ENCODE data around the gene HSD17B10.
A peak's percentile ranks its signal among the peaks of the same experiment; 100 is the strongest.
"Not testable (repeated sequence)": the region's sequence is repeated elsewhere in the genome, so short reads cannot be mapped to it uniquely, and the experiment has no call there.

The HSD17B10 gene

DNA sequence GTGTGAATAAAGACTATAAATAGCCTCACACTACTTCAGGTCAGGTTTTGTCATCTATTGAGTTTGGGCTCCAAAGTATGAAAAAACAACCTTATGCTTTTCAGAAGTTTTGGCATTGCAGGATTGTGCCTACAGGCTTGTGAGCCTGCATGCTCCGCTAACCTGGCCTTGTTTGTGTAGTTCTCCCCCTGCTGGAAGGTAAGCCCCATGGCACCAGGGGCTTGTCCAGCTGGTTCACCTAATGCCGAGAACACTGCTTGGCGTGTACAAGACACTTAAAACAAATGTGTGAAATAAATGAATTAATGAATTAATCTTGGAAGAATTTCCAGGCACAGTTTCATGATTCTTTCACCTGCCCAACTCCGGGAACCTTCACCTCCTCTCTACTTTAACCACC, 1.8 kb upstream of the HSD17B10 start:
- FAIRE-seq: peak; percentile 29

DNA sequence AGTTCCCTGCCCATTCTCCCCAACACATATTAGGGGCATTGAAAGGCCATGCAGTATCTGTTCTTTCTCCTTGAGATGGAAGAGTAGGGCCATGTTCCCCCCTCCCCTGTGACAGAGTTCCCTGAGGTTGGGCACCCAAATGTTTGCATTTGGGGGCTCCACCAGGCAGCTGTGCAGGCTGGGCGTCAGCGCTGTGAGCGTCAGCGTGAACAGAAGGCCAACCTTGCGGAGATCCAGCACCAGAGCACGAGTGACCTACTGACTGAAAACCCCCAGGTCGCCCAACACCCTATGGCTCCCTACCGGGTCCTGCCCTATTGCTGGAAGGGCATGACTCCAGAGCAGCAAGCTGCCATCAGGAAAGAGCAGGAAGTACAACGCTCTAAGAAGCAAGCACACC, 3.9 kb downstream of the HSD17B10 start:
- no peak for FAIRE-seq

DNA sequence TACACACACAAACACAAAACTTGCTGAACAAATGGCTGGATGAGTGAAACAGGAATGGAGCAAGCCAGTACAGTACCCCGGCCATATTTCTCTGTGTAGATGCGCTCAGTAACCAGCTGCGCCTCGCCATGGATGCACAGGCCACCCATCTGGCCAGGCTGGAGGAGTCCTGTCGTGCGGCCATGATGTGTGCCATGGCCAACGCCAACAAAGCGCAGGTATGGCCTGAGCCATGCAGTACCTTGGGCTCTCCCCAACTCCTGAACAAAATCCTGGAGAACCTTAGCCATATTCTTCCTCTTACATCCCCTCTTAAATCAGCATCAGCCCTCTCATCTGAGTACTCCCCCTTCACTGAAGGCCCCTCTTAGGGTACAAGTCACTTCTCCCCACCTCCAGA, 4.4 kb downstream of the HSD17B10 start:
- FAIRE-seq: no peak

DNA sequence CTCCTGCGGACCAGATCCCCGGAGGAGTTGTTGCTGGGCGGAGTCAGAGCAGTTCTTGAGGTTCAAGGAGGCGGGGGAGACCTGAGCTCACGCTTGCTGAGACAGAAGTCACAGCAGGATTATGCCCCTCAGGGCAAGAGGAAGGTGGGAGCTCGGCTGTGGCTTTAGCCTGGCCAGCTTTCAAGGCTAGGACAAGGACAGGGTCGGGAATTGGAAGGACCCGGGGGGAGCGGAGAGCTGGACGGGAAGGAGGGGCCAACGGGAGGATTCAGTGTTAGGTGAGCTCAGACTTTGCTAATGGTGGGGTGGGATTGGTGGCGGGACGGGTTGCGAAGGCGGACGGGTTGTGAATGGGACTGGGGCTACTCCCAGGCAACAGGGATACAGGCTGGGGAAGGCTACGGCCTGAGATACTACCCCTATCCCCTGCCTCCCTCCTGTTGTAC, 11.3 kb downstream of the HSD17B10 start, which contains the start of gene RIBC1:
RIBC1 (plus strand) TSS at position 13 of the 446 bp plus-strand sequence. CDS start 3,404 bp downstream, outside the sequence.
- FAIRE-seq: no peak

DNA sequence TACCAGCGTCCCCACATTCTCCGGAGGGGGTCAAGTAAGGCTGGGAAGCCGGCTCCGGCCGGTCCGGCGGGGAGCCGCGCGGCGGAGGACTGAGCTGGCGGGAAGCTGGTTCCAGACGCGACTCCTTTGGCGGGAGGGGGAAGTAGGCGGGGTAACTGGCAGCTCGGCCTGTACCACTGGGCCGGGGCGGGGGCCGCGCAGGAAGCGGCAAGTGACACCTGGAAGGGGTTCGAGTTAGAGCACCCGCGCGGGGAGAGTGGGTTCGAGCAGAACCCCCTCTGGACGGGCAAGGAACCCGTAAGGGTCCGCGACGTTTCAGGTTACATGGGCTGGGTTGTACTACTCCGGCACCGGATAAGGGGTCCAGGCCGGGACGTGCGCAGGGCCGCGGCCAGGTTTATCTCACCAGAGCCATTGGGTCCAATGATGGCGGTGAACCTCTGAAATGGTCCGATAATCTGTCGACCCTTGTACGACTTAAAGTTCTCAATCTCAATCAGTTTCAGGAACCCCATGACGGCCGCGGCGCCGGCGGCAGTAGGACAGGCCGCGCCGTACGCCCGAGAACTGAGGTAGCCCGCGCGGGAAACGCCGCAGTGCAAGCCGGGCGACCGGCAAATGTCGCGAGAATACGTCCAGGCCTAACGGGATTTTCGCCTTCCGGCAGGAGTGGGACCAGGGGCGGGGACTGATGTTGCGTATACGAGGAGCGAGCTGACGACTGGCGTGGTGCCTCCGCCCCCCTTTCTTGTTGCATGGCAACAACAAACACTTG, 11.9 kb downstream of the HSD17B10 start, which contains the start of gene SMC1A:
SMC1A (minus strand) TSS at position 569 of the 775 bp plus-strand sequence; CDS start at position 515, 54 bp downstream.
- peak; percentile 96 for FAIRE-seq

DNA sequence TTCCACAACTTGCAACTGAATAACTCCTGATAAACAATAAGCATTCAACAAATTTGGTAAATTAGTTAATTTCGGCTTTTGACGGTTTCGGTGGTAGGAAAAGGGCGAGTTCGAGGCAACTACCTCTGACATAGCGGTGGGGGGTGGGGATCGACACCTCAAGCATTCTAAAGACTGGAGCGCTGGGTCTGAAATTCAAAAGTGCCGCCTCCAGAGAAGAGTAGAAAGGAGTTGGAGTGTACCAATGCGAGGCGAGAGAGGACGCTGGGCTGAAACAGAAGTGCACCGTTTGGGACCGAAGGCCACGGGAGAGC, 12.4 kb downstream of the HSD17B10 start:
- FAIRE-seq: no peak

DNA sequence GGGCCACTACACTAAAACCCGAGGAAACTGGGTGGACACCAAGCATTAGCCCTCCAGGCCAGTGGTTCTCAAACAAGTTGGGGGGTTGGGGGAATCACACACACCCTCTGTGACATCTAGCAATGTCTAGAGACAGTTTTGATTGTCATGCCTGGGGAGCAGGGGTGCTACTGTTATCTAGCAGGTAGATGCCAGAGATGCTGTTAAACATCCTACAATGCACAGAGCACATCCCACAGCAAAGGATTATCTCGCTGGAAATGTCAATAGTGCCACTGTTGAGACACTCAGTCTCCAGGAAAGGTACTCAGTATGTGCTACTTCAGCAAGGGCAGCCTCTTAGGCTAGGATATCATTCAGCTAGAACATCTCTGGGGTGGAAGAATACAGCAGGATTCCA, 13.0 kb downstream of the HSD17B10 start:
- FAIRE-seq: no peak

DNA sequence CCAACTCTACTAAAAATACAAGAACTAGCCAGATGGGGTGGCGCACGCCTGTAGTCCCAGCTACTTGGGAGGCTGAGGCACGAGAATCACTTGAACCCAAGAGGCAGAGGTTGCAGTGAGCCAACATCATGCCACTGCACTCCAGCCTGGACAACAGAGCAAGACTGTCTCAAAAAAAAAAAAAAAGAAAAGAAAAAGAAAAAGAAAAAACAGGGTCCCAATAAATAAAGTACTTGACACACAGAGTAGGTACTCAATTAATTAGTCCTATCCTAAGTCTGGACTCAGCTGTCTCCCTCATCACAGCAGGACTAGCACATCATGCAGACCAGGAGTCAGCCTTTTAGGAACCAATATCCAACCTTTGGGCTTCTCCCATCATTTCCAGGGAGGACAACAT, 13.8 kb downstream of the HSD17B10 start:
- FAIRE-seq: not testable (repeated sequence)

DNA sequence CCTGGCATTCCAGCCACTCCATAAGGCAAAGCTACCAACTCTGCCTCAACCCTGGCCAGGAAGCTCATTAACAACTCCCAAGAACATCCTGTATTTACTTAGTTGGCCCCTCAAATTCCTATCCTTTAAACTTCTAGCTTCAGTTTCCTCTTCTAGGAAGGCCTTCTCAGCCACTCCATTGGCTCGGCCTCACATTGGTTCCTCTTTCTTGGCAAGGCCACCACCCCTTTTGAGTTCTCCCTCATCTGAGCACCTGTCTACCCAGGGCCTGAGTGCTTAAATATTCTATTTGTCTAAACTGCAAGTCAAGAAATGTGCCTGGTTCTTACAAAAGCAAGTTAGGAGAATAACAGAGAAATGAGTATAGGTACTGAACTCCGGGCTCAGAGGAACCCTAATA, 21.7 kb downstream of the HSD17B10 start:
- no peak for FAIRE-seq

DNA sequence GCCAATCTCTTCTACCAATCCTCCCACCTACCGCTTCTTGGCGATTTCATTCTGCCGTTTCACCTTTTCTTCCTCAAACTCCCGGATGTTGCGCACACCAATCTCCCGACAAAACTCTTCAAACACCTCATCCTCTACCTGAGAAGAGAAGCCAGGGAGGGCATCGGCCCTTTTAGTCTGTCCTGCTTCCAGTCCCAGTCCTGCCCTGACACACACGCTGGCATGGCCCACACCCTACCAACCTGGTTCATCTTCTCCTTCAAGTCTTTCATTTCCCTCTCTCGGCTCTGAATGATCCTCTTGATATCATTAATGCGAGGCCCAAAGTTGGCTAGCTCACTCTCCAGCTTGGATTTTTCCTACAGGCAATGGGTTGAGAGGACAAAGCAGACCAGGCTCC, 30.6 kb downstream of the HSD17B10 start:
- FAIRE-seq: no peak

DNA sequence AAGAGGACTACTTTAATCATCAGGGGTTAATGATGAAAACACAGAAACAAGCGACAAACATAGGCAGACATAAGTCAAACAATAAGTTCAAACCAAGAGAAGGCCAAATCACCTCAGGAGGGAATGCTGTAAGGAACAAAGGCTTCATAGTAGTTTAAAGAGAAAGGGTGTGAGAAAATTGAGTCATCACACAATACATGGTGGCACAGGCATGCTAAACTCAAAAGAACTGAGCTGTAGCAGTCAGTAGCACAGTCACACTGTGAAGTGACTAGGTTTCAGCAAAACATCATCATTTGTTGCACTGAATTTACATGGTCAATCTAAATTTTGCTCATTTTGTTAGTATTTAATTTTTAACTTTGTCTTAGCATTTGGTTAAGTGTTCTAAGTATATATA, 36.0 kb downstream of the HSD17B10 start:
- no peak for FAIRE-seq

DNA sequence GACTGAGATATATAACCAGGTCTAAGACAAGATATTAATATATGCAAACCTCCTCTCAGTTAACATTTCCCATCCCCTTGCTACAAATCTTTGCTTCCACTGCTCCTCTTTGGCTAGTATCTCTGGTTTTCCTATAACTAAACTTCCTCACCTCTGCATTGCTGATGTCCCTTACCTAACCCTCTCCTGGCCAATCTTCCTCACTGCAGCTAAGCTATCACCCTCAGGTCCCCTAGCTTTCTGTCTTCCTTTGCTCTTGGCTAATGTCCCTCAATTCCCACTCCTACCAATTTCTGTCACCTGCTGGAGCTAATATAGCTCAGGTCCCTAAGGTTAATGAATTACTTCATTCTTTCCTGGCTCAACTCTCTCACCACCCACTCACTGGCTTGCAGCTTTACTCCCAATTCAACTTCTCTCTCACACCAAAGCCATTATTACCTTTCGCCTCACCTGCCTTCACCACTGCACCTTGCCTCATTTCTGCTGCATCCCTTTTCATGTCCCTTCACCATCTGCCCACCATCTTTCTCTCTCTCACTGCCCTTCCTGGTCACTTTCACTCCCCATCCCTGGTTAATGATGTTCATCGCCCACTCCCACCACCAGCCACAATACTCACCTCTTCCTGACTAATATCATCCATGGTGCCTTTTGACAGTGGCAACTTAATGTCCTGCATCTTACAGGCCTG, 38.4 kb downstream of the HSD17B10 start:
- FAIRE-seq: no peak

DNA sequence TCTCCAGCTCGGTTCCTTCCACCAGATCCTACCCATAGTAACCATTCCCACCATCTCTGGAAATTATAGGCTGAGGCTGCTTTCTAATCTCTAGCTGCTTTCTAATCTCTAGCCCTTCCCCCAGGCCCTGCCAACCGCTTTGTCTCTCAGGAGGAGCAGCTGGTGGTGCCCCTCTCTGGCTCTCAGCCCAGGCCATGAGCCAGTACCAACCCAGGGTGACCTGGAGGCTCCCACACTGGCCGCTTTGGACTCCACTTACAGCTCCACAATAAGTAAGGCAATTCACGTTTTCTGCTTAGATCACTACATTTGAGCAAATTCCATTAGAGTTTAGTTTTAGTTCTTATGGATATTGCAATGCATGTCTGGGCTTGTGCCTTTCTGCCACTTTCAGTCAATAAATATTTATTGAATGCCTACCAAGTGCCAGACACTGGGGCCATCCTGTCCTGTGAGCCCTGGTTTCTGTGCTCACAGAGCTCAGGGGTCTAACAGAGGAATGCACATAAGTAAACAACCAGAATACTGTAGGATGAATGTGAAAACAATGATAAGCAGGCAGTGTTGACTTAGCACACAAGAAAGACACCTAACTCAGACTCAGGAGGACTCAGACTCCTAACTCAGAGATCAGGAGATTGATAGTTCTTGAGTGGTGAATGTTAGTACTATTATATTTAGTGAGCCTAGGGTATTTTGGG, 50.6 kb downstream of the HSD17B10 start:
- FAIRE-seq: no peak

Measured in TTC549 (cell line).